HG03060 (cell line): ENCODE data around the gene TIMM29.

Source experiments
- ATAC-seq: cut with Tn5 transposase; IDR thresholded peaks from one replicate; pipeline ENCODE4 v1.9.1; 2021; ENCODE audit warnings: low read depth, moderate number of reproducible peaks; ENCODE audit not compliant: unreplicated experiment

Gene TIMM29

DNA sequence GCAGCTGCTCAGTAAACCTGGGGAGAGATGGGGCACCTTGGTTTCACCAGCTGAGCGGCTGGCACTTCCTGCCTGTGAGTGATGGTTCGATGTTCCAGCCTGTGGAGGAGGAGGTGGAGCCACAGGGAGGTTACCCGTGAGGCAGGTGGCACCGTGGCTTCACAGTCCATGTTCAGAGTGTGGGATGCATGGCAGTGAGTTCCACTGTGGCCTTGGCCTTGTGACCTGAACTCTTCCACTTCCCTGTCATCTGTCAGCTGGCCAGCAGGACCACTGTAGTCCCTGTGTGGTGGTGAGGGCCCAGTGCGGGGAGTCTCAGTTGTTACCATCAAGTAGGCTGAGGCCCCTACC is 49.1 kb downstream of the TIMM29 start:
- ATAC-seq, result no peak
